ENCODE measurements around the gene GAL3ST2. TPM values are rescaled to one million over a fixed set of nuclear protein-coding genes. Genes with fewer than 3 reads are reported as not detected.
"Not testable (repeated sequence)": the region's sequence is repeated elsewhere in the genome, so short reads cannot be mapped to it uniquely, and the experiment has no call there.

Gene GAL3ST2
- total RNA-seq, 4 donors from 2014 or later: 0.21 to 0.29 TPM; not detected in 2

GRCh38 chr2:241797441-241798080, 20.9 kb downstream of the GAL3ST2 start:
- Histone ChIP-seq H3K4me1 (no peaks in the 10 kb centered on the region), H3K27ac (no peak overlapping the region)

DNA sequence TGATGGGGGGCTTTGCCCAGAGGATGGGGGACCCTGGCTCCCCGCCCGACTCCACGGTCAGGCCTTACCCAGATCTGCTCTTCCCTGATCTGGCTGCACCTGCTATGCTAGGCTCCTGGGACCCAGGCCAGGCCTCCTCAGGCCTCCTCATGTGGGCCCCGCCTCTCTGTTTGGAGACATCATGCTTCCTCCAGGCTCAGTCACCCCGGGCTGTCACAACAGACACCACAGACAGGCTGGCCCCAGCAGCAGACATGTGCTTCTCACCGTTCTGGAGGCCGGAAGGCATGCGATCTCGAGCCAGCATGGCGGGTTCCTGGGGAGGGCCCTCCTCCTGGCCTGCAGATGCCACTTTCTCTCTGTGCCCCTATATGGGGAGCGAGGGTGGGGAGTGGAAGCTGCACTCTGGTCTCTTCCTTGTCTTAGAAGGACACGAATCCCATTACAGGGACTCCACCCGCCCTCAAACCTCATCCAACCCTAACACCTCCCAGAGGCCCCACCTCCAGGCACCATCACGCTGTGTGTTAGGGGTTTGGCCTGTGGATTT, 21.5 kb downstream of the GAL3ST2 start:
- TF ChIP-seq, protein P1, sequence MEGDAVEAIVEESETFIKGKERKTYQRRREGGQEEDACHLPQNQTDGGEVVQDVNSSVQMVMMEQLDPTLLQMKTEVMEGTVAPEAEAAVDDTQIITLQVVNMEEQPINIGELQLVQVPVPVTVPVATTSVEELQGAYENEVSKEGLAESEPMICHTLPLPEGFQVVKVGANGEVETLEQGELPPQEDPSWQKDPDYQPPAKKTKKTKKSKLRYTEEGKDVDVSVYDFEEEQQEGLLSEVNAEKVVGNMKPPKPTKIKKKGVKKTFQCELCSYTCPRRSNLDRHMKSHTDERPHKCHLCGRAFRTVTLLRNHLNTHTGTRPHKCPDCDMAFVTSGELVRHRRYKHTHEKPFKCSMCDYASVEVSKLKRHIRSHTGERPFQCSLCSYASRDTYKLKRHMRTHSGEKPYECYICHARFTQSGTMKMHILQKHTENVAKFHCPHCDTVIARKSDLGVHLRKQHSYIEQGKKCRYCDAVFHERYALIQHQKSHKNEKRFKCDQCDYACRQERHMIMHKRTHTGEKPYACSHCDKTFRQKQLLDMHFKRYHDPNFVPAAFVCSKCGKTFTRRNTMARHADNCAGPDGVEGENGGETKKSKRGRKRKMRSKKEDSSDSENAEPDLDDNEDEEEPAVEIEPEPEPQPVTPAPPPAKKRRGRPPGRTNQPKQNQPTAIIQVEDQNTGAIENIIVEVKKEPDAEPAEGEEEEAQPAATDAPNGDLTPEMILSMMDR (IDR thresholded peaks at IDR 0.05): no peak
- no peak for TF ChIP-seq POLR2A (IDR thresholded peaks at IDR 0.05)
- peak; percentile 12 to 13 for DNase-seq
- no peak overlapping the region for H3K4me3 ChIP-seq
- H3K4me1 ChIP-seq: peaks cover 0 to 2% of the 10 kb centered on the region in 2 donors
- no peaks in the 10 kb centered on the region for H3K9me3 ChIP-seq
- H3K27me3 ChIP-seq: peaks cover 0 to 2% of the 10 kb centered on the region in 2 donors
- no peaks in the 10 kb centered on the region for H3K36me3 ChIP-seq
- intact Hi-C loops (cut with DNase I; ENCODE audit: low total_unique reads): no loop called here
- no peak overlapping the region for H3K27ac ChIP-seq

More at GRCh38 chr2:241797441-241798080, 20.9 kb downstream of the GAL3ST2 start:
- intact Hi-C loops (cut with DNase I; ENCODE audit: low total_unique reads): no loop called here
- Histone ChIP-seq H3K4me3 (no peak overlapping the region), H3K27me3 (no peaks in the 10 kb centered on the region), H3K36me3 (no peaks in the 10 kb centered on the region), H3K9me3 (no peaks in the 10 kb centered on the region)
- peak in 1 of 2 donors; percentile 34 for DNase-seq
- TF ChIP-seq, protein P1 (IDR thresholded peaks at IDR 0.05): no peak
- no peak for TF ChIP-seq POLR2A (IDR thresholded peaks at IDR 0.05)

GRCh38 chr2:241798631-241799521, 22.3 kb downstream of the GAL3ST2 start:
- peaks cover 0 to 3% of the 10 kb centered on the region in 2 donors for H3K27me3 ChIP-seq
- peaks cover 0 to 9% of the 10 kb centered on the region in 2 donors for H3K4me1 ChIP-seq
- H3K9me3 ChIP-seq: no peaks in the 10 kb centered on the region
- peak in 1 of 2 donors; percentile 11 for DNase-seq
- TF ChIP-seq, protein P1 (IDR thresholded peaks at IDR 0.05): no peak
- TF ChIP-seq POLR2A (IDR thresholded peaks at IDR 0.05): no peak
- H3K36me3 ChIP-seq: no peaks in the 10 kb centered on the region
- H3K27ac ChIP-seq: no peak overlapping the region
- intact Hi-C loops (cut with DNase I; ENCODE audit: low total_unique reads): no loop called here
- H3K4me3 ChIP-seq: no peak overlapping the region

GRCh38 chr2:241799522-241800197, 23.0 kb downstream of the GAL3ST2 start:
- intact Hi-C loops (cut with DNase I; ENCODE audit: low total_unique reads): no loop called here
- H3K27me3 ChIP-seq: peaks cover 0 to 3% of the 10 kb centered on the region in 2 donors
- no peaks in the 10 kb centered on the region for H3K9me3 ChIP-seq
- no peak overlapping the region for H3K4me3 ChIP-seq
- DNase-seq: peak in 1 of 2 donors; percentile 9
- no peak overlapping the region for H3K27ac ChIP-seq
- H3K36me3 ChIP-seq: no peaks in the 10 kb centered on the region
- H3K4me1 ChIP-seq: peaks cover 0 to 17% of the 10 kb centered on the region in 2 donors
- TF ChIP-seq, protein P1 (IDR thresholded peaks at IDR 0.05): no peak
- TF ChIP-seq POLR2A (IDR thresholded peaks at IDR 0.05): no peak

GRCh38 chr2:241800198-241800903, 23.7 kb downstream of the GAL3ST2 start:
- H3K36me3 ChIP-seq; H3K9me3 ChIP-seq; intact Hi-C loops (cut with DNase I; ENCODE audit: low total_unique reads); H3K27ac ChIP-seq; H3K27me3 ChIP-seq; H3K4me3 ChIP-seq: not testable (repeated sequence)
- H3K4me1 ChIP-seq: peaks cover 0 to 18% of the 10 kb centered on the region in 2 donors
- peak in 1 of 2 donors; percentile 11 for DNase-seq

Measured in uterus (tissue), 4 donors.